GM12878 (cell line): ENCODE results near the gene KPTN. TPM values are rescaled to one million over a fixed set of nuclear protein-coding genes. Genes with fewer than 3 reads are reported as not detected.

ENCODE experiments used
- ATAC-seq: fragments of 200-7000 bp; cut with Tn5 transposase; 3 replicates; pipeline ENCODE4 v1.9.1; 2020; ENCODE audit warnings: mild to moderate bottlenecking, moderate library complexity
- BruUV-seq: library from RNA; stranded (reverse); fragments of 400-500 nt; replicated peaks from 2 replicates; lab custom pipeline; 2021; lab: Mats Ljungman, UMichigan
- CTCF ChIA-PET: fragments of 300-600 bp; sonication (Branson Sonifier 250); formaldehyde crosslinking; extraction: SDS; loops from one replicate; lab custom pipeline; 2021; ENCODE audit warnings: inconsistent platforms; lab: Yijun Ruan, JAX
- POLR2A ChIA-PET: fragments of 350-600 bp; formaldehyde crosslinking; extraction: SDS; loops from one replicate; lab custom pipeline; 2021; ENCODE audit warnings: inconsistent platforms; lab: Charles Lee
- RAD21 ChIA-PET: fragments of 300-600 bp; sonication (Branson Sonifier 250); formaldehyde crosslinking; loops from one replicate; lab custom pipeline; 2023; ENCODE audit warnings: antibody characterized with exemption; ENCODE audit not compliant: unreplicated experiment; lab: Charles Lee
- SMC1A ChIA-PET: fragments of 300-600 bp; sonication (Branson Sonifier 250); formaldehyde crosslinking; loops from one replicate; lab custom pipeline; 2023; ENCODE audit not compliant: unreplicated experiment, uncharacterized antibody; lab: Charles Lee
- DNase-seq: peaks from one replicate; pipeline ENCODE4 v3.0.0-alpha.2; 2011; ENCODE audit warnings: low read depth, low spot score
- FAIRE-seq: peaks from 3 replicates; lab custom pipeline; 2011; peaks lifted over from hg19 to GRCh38; lab: Jason Lieb, UNC
- H2AFZ ChIP-seq: 2 replicates; pipeline ENCODE4 v1.6.0; 2011; ENCODE audit warnings: low read depth, low read length, control low read depth; ENCODE audit not compliant: control insufficient read depth
- H3K27ac ChIP-seq: 2 replicates; pipeline ENCODE4 v1.5.1; 2011; ENCODE audit warnings: control low read depth; ENCODE audit not compliant: control insufficient read depth, insufficient read depth
- H3K27me3 ChIP-seq, 2 experiments: replicated peaks in 1 of 2; 2 replicates each; pipeline versions ENCODE4 v1.6.0 to v1.6.1; 2011; ENCODE audit warnings: low read length in 1 of 2; ENCODE audit not compliant: control insufficient read depth in 2 of 2, insufficient read depth in 2 of 2
- H3K36me3 ChIP-seq, 2 experiments: 2 replicates each; pipeline ENCODE4 v1.5.1; 2011; ENCODE audit warnings: low read length in 1 of 2; ENCODE audit not compliant: control insufficient read depth in 2 of 2, insufficient read depth in 2 of 2
- H3K4me1 ChIP-seq: 2 replicates; pipeline ENCODE4 v1.6.1; 2011; ENCODE audit warnings: mild to moderate bottlenecking, low read length, moderate library complexity, mixed read lengths; ENCODE audit not compliant: control insufficient read depth, insufficient read depth
- H3K4me2 ChIP-seq: 2 replicates; pipeline ENCODE4 v1.6.0; 2011; ENCODE audit warnings: control low read depth; ENCODE audit not compliant: control insufficient read depth, insufficient read depth
- H3K4me3 ChIP-seq: fragments of 200-600 bp; sonication (generic); 2 replicates; pipeline ENCODE4 v1.5.1; 2016
- H3K79me2 ChIP-seq: 2 replicates; pipeline ENCODE4 v1.6.0; 2011; ENCODE audit warnings: low read length; ENCODE audit not compliant: control insufficient read depth, insufficient read depth
- H3K9ac ChIP-seq: 2 replicates; pipeline ENCODE4 v1.8.0; 2011; ENCODE audit warnings: low read length, control low read depth, mixed read lengths; ENCODE audit not compliant: control insufficient read depth, insufficient read depth
- H3K9me3 ChIP-seq: replicated peaks from 3 replicates; pipeline ENCODE4 v1.5.1; 2011; ENCODE audit warnings: mild to moderate bottlenecking, low read length; ENCODE audit not compliant: control insufficient read depth, insufficient read depth
- H4K20me1 ChIP-seq: 2 replicates; pipeline ENCODE4 v1.6.0; 2011; ENCODE audit not compliant: control insufficient read depth, insufficient read depth
- CBFB ChIP-seq: IDR thresholded peaks from 2 replicates; pipeline ENCODE4 v1.6.1; 2016; ENCODE audit warnings: antibody characterized with exemption, low read depth
- EED ChIP-seq: sonication (generic); IDR thresholded peaks from 2 replicates; pipeline ENCODE4 v1.6.1; 2016; ENCODE audit warnings: antibody characterized with exemption, low read depth
- FOXK2 ChIP-seq: fragments of 450-650 bp; IDR thresholded peaks from 2 replicates; pipeline ENCODE4 v1.6.1; 2017; ENCODE audit warnings: mild to moderate bottlenecking, moderate library complexity
- IKZF1 ChIP-seq: fragments of 450-650 bp; conservative IDR thresholded peaks from 2 replicates; pipeline ENCODE4 v1.6.1; 2017; ENCODE audit warnings: antibody characterized with exemption, mild to moderate bottlenecking
- PAX5 ChIP-seq: IDR thresholded peaks from 2 replicates; pipeline ENCODE4 v1.6.1; 2011; ENCODE audit warnings: low read depth, low read length, borderline replicate concordance
- PAX8 ChIP-seq: fragments of 450-650 bp; IDR thresholded peaks from 2 replicates; pipeline ENCODE4 v1.6.1; 2017; ENCODE audit warnings: mild to moderate bottlenecking, moderate library complexity
- SMAD5 ChIP-seq: IDR thresholded peaks from 2 replicates; pipeline ENCODE4 v1.6.1; 2016; ENCODE audit warnings: antibody characterized with exemption, low read depth
- TBL1XR1 ChIP-seq: IDR thresholded peaks from 2 replicates; pipeline ENCODE4 v1.6.1; 2012; ENCODE audit warnings: low read depth, low read length, improper control_type of control experiment
- YBX1 ChIP-seq: fragments of 450-650 bp; IDR thresholded peaks from 2 replicates; pipeline ENCODE4 v1.6.1; 2016; ENCODE audit warnings: antibody characterized with exemption
- ZNF207 ChIP-seq: fragments of 450-650 bp; IDR thresholded peaks from 2 replicates; pipeline ENCODE4 v1.6.1; 2014; ENCODE audit warnings: antibody characterized with exemption, mild to moderate bottlenecking, borderline replicate concordance
- WGBS: methylation state at CpG from one replicate; pipeline ENCODE4 v1.1.6; 2016; ENCODE audit warnings: low lambda C conversion rate; ENCODE audit not compliant: insufficient replicate concordance, insufficient coverage; ENCODE audit errors: missing lambda C conversion rate; 5-methylcytosine and 5-hydroxymethylcytosine counted together
- in situ Hi-C: fragments of 300-500 bp; cut with MboI; formaldehyde crosslinking; loops from 9 replicates; pipeline ENCODE4 v1.14.3; 2018; ENCODE audit warnings: mixed read lengths
- intact Hi-C: fragments of 100-400 bp; cut with micrococcal nuclease; formaldehyde crosslinking; loops from one replicate; pipeline ENCODE4 v1.14.2; 2022; ENCODE audit not compliant: unreplicated experiment
- polyA plus RNA-seq, 11 experiments: library from polyadenylated mRNA; depleted of rRNA in 4 of 11; unstranded in 6 of 11; stranded (reverse) in 5 of 11; fragments of >200 nt; fragmentation: Nextera tagmentation in 4 of 11; fragmentation: Illumina TruSeq in 1 of 11; extraction: Ambion mirVana in 4 of 11; extraction: Trizol in 1 of 11; gene quantifications; 1 replicate in 1 of 11; 2 replicates in 10 of 11; pipeline versions ENCODE4 v1.2.1 to v1.2.3, GENCODE V29; 2011 to 2016; ENCODE audit warnings: inconsistent platforms in 2 of 11, missing spikeins in 2 of 11, low read depth in 1 of 11
- total RNA-seq, 4 experiments: library from RNA; depleted of rRNA in 3 of 4; stranded (reverse); fragments of >200 nt in 3 of 4; fragmentation: Illumina TruSeq in 1 of 4; extraction: Trizol in 1 of 4; gene quantifications; 2 replicates each; pipeline versions ENCODE4 v1.2.1 to v1.2.3, GENCODE V29; 2013 to 2021

KPTN gene
- total and polyA plus RNA-seq, 10 of the 15 experiments (the other 5 are each of a cell fraction or from before 2014, with no cell fraction given): 0.60 to 10.1 (median 6.0) TPM

DNA sequence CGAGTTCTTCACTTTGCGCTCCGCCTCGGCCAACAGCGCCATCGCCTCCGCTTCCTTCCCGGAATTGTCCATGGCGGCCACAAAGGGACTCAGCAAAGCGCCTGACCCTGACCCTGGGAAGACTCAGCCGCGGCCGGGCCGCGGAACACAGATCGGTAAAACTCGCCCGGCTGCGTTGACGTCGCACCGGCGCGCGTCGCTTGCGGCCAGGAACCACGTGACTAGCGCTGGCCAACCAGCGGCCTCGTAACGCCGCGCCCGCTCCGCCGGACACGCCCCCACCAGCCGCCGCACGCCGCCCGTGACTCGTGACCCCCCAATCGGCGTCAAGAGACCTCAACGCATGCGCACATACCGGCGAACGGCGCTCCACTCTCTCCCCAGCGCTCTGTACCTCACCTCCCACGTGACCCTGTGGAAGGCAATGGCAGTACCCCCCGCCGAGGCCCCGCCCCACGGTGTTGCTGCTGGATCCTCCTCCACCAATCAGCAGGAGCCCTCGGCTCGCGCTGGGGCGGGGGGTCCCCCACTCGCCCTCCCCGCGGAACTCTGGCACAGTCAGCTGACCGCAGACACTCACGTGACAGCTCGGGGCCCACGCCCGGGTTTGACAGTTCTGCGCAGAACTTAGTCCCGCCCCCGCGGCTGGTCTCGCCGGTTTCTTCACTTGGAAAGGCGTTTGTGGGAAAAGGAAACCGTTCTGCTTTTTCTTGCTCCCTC lies 31.0 kb upstream of the KPTN start, which contains the start of gene NAPA (continued):
- 0 out of 2 replicates have a peak, but pooled peaks have one; percentile 13 for TF ChIP-seq TBL1XR1
- TF ChIP-seq EED: peak; percentile 84
- TF ChIP-seq PAX5: no peak; the same call in 1 of the 2 replicates
- peak; percentile 77 for TF ChIP-seq CBFB
- TF ChIP-seq PAX8: no peak
- peak; percentile 95 for TF ChIP-seq IKZF1
- peak; percentile 66 for TF ChIP-seq FOXK2
- TF ChIP-seq YBX1: no peak

DNA sequence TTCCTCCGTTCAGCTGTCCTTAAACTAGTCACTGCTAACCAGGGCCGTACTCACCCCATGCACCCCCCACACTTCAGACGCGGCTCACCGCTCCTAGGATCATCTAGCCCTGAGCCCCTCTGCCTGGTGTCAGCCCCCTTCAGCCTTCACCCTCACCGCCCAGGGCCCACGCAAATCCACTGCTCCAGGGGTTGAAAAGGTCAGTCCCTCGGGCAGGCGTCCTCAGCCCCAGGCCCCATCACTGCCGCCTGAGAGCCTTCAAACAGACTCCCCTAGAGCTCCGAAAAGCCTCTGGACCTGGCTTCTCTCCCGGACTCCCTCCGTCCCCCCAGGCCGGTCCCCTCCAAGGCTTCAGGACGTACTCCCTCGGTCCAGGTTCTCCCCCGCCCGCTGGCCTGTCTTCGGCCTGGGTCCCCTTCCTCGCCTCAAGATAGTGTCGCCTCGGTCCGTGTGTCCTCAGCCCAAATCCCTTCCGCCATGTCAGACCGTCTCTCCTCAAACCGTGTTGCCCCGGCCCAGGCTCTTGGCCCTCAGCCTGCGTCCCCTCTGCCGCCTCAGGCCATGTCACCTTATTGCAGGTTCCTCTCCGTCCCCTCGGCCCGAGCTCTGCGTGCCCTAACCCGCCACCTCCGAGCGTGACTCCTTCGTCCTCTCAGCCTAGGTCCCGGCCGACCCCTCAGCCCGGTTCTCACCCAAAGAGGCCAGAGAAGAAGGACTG lies 30.3 kb upstream of the KPTN start:
- DNase-seq (no peak), FAIRE-seq (no peak), ATAC-seq (peak; percentile 2; the same call in 2 of the 3 replicates)
- ChIA-PET POLR2A (no interaction called here), CTCF (interaction anchor here (1.5 to 2.2 kb wide), 2 partner anchors 78 to 186 kb away, joined by 3 to 24 read pairs; no protein-coding TSS in a partner anchor), RAD21 (interaction anchor here (1.2 kb wide), 1 partner anchor 85 kb away, joined by 3 read pairs; no protein-coding TSS in a partner anchor), SMC1A (no interaction called here)
- in situ Hi-C loops: no loop called here
- BruUV-seq: no TSS peak
- WGBS: 9% methylated on average over 38 of the region's 40 CpGs
- Histone ChIP-seq H2AFZ (peak overlapping the region; percentile 70), H3K4me2 (peak overlapping the region; percentile 60), H3K27ac (peak overlapping the region; percentile 98), H3K27me3 (no peaks in the 10 kb centered on the region), H4K20me1 (no peaks in the 10 kb centered on the region; the same call in 1 of the 2 replicates), H3K4me1 (peaks cover 39% of the 10 kb centered on the region), H3K9me3 (no peaks in the 10 kb centered on the region; the same call in 2 of the 3 replicates), H3K9ac (peak overlapping the region; percentile 100), H3K79me2 (peaks cover 54% of the 10 kb centered on the region), H3K4me3 (peak overlapping the region; percentile 84), H3K36me3 (peaks cover 0 to 4% of the 10 kb centered on the region in 2 experiments; a peak in 2 of 4 replicates)
- intact Hi-C loops: loop anchor here (2.0 to 10.0 kb wide), 4 partner anchors 30 to 230 kb away; partner anchors contain the start of gene KPTN
- TF ChIP-seq ZNF207 (peak; percentile 74; the same call in 1 of the 2 replicates), SMAD5 (no peak)
